ELR (cell line): Measurements from ENCODE around the gene PTPRG.
"Not testable (repeated sequence)": the region's sequence is repeated elsewhere in the genome, so short reads cannot be mapped to it uniquely, and the experiment has no call there.

ENCODE experiments used
- DNase-seq: peaks from one replicate; pipeline ENCODE4 v3.0.0-alpha.2; 2015; ENCODE audit warnings: low read depth

The PTPRG gene

DNA sequence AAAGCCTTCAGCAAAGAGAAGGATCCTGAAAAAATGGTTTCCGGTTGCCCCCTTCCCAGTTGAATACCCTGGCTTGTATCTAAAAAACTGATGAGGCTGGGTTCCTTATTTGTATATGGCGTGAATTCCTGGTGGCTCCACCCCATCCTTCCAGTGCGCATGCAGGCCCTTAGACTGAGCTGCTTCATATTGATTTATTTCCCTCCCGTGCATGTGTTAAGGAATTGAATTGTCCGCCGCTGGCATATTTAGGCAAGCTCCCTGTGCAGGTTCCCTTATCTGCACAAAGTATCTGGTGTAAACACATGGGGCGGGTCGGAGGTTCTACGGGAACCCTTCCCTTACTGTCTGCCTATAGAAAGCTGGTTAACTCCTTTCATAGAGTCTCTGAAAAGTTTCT, 449.6 kb downstream of the PTPRG start:
- no peak for DNase-seq

DNA sequence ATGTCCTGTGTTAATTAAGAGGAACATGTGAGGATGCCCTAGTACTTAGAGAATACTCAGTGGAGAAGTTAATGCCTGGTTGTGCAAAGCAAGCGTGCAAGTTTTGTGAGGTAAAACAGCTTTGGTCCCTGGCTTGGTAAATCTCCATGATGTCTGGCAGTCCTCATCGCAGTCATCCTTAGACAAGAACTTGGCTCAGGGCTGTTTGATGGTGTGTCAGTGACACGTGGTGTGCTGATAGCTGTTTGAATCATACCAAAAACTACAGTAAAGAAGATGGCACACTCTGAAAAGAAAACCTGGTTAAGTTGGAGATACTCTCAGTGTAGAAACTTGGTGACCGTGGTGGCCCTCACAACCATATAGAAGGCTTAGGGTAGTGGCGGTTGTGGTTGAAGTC, 450.3 kb downstream of the PTPRG start:
- peak; percentile 15 for DNase-seq

DNA sequence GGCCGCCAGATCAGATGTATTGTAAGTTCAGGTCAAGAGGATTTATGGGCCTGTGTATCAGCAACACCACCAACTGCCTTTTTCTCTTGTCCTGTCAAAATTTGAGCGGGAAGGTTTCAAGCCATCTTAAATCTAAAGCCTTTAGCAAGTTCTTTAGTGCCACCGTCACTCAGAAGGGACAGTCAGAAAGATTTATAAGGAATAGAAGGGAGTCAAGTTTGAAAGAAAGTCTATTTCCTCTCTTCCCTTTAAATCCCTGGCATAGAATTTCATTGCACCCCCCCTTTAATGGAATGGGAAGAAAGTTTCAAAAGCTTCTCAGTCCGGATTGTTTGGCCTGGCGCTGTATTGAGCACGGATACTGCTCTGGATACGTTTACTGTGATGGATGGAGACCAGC, 452.6 kb downstream of the PTPRG start:
- no peak for DNase-seq

DNA sequence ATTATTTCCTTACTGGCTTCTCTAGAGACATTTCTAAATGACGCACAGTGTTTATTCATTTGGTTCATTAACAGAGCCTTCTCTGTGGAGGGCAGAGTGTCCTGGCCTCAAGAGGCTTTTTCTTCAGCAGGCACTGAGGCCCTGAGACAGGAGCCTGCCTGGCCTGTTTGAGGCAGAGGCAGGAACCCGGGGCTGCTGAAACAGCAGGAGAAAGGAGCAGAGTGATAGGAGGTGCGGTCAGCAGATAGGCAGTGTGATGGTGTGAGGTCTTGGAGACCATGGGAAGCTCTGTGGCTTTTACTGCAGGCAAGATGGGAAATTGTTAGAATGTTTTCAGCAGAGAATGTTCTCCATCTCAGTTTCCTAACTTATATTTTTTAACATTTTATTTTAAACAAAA, 453.7 kb downstream of the PTPRG start:
- no peak for DNase-seq

DNA sequence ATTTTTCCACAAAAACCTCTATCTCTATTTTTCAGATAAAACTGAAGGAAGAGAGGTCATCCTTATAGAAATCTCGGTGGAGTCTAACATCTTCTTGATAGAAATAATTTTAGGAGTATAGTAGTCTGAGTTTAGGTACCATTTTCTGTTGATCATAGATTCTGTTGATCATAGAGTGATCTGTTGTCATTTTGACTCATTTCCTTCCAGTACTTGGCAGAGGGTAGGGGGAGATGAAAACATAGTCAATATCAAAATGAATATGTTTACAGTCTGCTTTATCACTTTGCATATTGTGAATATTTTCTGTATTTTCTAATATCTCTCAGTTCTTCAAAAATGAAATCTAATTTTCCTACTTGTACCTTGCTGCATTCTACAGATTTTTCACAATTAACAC, 458.5 kb downstream of the PTPRG start:
- no peak for DNase-seq

DNA sequence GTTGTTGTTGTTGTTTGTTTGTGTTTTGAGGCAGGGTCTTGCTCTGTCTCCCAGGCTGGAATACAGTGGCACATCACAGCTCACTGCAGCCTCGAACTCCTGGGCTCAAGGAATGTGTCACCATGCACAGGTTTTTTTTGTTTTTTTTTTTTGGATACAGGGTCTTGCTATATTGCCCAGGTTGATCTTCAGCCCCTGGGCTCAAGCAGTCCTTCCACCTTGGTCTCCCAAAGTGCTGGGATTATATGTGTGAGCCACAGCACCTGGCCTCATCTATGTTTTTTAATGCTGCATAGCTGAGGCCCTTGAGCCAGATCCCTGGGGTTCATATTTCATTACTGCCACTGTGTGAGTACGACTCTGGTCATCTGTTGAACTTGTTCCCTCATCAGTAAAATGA, 459.3 kb downstream of the PTPRG start:
- no peak for DNase-seq

DNA sequence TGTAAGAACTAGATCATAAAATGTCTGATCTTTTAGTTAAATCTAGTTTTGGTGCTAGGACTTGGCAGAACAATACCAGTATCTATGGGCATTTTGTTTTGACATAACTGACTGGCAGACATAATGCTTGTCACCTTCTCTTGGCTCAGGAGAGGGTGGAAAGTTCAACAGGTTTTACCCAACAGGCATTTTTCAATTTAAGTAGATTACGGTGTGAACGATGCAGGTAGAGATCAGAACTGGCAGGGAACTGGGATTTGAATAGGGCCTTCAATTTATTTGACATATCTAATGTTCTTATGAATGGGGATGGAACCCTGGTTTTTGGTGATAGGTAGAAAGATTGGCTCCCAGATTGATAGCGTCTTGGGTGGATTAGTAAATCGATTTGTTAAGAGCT, 460.9 kb downstream of the PTPRG start:
- no peak for DNase-seq

DNA sequence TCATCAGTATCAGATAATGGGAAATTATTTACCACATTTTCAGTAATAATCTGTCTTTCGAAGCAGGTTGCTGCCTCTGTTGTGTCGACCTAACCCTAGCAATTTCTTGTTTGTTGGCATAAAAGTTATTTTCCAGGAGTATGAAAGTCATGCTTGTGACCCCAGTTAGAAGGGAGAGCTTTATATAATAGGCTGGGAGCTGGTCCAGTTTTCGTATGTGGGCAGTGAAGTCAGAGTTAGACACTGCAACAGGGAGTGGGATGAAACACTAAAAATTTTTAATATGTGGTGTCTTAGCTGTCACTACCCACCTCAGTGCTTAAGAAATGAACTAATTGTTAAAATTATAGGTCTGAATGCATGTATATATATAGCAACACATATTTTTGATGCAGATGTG, 463.5 kb downstream of the PTPRG start:
- no peak for DNase-seq

DNA sequence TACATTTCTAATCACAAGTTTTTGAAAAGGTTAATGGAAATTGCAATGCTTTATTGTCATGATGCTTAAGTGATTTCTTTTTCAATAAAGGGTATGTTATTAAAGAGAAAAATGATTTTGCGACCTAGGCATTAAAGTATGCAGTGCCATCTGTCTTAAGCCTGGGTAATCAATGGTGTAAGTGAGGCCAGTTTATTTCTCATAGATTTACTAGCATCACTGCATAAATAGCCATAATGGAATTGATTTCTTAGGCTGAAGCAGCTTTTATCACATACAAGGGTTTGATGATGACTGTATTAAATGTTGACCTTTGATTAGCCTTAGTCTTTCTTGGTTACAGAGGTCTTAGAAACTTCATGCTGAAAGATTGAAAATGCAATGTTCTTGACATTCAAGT, 464.5 kb downstream of the PTPRG start:
- DNase-seq: no peak

DNA sequence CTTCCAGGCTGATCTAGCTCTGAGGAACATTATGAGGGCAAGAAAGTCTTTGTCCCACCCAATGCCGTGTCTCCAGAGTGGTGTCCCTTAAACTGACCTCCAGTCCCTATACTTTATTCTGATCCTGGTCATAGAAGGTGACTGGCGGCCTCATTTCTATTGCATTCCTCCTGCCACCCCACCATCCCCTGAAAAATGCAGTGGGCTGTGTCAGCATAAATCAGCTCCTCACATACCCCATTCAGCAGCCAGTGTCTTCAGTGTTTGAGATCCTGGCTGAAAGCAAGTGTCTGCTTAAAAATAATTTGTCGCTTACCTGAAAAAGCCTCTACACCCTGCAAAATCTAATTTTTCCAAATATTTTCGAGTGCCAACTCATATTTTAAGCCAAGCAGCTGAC, 465.9 kb downstream of the PTPRG start:
- DNase-seq: no peak

DNA sequence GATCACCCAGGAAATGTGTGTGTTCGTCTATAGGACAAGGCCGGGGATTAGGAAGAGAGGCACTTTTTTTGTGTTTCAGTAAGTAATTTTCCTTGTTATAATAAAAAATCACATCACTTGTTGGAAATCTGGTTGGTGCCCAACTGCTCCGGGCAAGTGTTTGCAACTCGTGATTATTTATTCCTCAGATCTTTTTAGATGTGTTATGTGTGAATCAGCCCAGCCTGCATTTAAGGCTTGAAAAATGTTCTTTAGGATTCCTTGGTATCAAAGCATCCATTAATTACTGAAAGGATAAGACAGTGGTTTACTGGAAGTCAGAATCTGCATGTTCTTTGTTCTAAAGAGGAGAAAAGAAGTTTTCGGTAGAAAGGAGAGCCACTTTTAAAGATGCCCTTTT, 466.4 kb downstream of the PTPRG start:
- no peak for DNase-seq

DNA sequence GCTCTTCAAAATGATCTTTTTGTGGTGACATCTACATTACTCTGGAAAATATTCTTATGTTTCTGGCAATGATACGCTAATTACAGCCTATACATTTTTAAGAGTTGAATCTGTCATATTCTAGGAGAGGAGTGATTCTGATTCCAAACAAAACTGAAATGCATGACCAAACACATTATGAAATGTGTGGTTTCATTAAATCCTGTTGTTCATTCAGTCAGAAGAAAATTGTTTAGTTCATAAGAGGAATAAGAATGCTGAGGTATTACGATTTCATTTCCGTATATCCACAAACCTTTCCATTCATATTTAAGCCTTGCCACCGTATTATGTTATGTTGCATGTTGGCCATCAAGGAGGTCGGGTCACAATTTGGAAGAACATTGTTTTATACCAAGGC, 466.9 kb downstream of the PTPRG start:
- no peak for DNase-seq

DNA sequence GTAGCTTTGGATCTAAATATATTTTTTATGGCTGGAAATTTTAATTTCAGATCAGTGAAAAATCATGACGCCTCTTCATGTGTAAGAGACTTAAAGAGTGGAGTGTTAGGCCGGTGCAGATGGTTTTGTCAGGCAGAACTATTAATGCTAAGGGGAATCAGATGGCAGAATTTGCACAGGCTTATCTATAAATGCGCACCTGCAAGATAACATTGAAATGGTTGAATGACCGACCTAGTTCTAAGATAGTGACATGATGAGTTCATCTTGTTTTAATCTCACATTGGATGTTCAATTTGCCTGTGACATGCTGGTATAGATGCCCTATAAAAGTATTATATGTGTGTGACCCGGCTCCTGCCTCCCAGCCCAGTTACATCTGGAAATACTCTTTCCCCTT, 471.4 kb downstream of the PTPRG start:
- no peak for DNase-seq

DNA sequence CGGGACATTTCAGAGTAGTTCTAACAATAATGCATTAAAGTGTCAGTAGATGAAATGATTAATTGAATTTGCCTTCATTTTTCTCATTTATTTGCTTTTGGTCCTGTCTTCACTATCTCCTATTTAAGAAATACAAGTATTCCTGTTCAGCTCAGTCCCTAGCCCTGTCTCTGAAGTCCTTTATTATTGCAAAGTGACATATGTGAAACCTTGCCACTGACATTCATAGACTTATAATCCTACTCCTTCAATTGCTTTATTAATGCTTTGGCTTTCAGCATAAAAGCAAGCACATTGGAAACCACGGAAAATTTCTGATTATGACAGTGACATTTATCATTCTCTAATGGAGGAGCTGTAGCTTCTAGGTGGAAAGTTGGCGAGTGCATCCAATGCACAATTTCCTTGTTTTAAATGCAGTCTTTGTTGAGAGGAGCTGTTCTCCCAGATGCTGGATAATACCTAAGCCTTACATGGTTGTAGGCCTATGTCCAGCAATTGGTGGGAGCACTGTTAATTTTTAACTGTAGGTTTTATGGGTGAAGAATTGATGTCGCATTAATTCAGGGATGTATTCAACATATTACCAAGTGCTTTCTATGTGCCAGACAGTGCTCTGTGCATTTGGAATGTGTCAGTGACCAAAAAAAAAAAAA, 474.2 kb downstream of the PTPRG start:
- no peak for DNase-seq

DNA sequence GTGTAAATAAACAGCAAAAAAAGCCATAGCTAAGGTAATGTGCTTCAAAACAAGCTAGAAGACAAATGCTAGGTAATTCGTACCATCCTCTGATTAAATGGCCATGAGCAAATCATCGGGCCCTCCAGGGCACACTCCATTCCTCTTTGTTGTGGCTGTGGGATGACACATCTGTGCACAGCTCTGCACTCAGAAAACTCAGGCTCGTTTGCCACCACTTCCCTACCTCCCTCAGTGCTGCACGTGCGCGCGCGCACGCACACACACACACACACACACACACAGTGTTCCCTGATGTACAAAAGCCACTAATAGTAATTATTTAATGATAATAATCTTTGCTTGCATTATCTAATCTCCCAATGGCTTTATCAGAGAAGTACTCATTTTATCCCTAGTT, 475.4 kb downstream of the PTPRG start:
- DNase-seq: peak; percentile 20

DNA sequence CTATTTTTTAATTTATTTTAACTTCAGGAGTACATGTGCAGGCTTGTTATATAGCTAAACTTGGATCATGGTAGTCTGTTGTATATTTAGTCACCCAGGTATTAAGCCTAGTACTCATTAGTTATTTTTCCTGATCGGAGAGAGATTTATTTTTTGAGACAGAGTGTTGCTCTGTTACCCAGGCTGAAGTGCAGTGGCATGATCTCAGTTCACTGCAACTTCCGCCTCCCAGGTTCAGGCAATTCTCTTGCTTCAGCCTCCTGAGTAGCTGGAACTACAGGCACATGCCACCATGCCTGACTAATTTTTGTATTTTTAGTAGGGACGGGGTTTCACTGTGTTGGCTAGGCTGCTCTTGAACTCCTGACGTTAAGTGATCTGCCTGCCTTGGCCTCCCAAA, 477.4 kb downstream of the PTPRG start:
- DNase-seq: not testable (repeated sequence)

DNA sequence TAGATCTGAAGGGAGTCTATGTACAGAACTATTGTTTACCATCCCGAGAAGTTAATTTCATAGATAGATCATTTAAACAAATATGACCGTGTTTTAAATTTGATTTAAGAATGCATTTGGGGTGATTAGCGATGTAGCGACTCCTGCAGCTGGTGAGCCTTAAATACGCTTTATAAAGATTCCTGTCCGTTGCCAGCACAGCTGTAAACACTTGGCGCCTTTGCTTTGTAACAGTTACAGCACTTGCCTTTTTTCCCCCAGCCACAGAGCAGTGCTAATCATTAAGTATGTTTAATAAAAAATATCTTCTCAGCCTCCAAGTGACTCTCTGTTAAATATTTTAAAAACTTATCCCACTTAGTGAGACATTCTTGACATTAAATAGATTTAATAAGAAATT, 478.2 kb downstream of the PTPRG start:
- DNase-seq: no peak

DNA sequence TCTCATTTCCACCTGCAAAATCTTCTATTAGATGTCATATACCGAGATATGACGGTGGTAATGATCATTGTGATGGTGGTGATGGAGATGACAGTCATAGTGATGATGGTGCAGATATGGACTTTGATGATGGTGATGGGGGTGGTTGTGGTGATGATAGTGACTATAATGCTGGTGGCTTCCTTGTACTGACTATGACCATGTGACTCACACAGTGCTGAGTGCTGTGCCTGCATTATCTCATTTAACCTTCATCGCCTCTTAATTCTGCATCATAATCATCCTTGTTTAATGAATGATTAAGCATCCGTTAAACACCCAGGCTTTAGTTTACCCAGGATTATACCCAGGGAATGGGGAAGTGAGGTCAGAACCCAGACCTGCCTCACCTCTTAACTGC, 480.3 kb downstream of the PTPRG start:
- no peak for DNase-seq

DNA sequence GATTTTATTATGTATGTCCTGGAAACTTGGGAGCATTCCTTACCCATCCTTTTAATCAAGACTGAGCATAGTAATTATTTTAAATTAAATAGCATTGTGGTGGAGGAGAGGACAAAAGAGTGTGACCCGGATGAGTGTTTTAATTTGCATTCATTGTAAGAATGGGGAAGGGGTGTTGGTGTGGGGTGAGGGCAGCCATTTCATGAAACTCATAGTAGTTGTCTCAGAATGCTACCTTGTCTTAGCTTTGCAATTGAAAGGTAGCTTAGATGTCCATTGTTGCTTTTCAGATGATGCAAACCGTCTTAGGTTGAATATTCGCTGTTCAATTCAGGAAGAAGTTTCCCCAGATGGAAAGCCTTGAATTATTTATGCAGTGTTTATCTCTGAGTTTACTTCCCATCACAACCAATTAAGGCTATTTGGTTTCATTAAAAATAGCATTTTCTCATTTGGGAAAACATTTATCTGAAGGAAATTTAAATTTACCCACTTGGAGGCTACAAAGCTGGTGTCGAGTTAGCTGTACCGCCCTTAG, 483.6 kb downstream of the PTPRG start:
- DNase-seq: no peak

DNA sequence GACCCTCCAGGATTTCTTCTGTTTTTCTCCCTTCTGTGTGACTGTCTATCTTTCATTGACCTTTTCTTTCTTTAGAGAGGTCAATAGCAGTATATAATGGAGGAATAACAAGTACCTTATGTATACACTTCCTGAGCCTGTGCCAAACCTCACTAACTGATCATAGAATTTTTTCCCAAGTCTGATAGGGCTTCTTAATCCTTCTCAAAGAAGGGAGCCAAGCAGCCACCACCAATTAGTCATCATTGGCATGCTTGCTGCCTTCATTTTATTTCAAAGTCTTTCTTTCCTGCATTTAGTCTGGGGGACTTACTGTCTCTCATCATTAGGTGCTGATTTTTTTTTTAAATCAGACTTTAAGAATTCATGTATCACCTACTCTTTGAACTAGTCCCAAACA, 485.0 kb downstream of the PTPRG start:
- DNase-seq: peak; percentile 22

DNA sequence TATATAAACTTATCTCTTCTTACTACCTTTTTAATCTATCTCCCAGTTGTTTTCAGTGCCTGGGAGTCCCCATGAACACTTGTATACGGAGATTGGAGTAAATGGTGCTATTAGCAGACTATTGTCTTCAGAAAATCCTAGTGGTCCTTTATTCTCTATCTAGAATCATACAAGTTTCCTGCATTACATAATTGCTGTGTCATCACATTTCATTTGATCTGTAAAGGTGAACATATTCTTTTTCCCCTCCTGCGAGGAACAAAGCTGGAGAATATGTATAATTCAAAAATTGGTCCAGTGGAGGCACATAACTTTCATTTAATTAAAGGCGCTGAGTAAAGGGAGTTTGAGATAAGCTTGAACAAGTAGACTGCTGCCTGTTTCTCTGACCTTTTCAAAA, 487.2 kb downstream of the PTPRG start:
- DNase-seq: no peak

DNA sequence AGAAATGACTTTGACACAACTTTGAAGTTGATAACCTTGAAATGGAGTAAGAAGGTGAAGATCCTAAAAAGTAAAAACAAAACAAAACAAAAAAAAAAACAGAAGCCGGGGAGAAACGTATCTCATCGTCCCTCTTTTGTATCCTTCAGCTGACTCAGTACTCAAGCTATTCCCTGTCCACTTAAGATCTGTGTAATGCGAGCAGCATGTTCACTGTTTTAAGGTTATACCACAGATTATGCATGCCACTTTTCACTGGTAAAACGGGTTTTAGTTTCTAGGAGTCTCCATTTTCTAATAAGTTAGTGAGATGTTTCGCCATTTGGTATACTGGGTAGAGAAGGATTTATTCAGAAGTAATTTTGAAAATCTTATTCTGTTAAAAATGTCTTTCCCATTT, 487.7 kb downstream of the PTPRG start:
- DNase-seq: peak; percentile 26

DNA sequence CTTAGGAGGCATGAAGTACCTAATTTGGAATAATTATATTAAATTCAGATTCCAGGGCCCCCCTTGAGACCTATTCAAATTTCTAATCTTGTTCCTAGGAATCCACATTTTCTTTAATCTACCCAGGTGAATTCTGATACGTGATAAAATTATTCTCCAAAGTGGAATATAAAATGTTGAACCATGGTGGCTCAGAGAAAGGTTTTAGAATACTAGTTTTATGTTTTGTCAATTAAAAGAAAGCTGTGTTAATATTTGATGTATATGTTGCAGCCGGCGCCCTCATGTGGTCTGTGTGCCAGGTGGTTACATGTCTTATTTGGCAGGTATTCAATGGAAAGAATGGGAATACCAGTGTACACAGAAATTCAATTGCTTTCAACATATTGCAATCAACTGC, 490.1 kb downstream of the PTPRG start:
- peak; percentile 61 for DNase-seq

DNA sequence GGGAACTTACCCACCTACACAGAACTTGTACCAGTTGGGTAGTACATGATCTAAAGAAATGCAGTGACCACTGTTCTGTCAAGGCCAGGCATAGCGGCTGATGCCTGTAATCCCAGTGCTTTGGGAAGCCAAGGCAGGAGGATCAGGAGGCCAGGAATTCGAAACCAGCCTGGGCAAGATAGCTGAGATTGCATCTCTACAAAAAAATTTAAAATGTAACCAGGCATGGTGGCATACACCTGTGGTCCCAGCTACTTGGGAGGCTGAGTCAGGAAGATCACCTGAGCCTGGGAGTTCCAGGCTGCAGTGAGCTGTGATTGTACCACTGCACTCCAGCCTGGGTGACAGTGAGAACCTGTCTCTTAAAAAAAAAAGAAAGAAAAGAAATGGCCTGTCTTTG, 491.0 kb downstream of the PTPRG start:
- no peak for DNase-seq

DNA sequence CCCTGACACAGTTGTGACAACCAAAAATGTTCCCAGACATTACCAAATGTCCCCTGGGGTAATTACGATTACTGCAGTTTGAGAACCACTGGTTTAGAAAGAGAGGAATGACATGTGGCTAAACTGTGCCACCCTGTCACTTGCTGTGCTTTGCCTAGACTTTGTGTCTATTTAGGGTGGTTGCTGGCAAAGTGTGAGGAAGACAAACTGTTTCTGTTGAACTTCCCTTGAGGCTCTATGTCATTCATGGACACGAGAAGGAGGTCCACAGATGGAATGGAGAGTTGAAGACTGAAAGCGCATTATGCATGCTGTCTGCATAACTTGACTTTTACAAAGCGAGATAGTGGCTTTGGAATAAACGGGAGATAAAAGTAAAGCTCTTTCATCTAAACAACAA, 495.3 kb downstream of the PTPRG start:
- no peak for DNase-seq
